ENCODE results near the gene DAAM1.

GRCh38 chr14:59228421-59228820, 40.0 kb downstream of the DAAM1 start:
- TF ChIP-seq, protein P1, sequence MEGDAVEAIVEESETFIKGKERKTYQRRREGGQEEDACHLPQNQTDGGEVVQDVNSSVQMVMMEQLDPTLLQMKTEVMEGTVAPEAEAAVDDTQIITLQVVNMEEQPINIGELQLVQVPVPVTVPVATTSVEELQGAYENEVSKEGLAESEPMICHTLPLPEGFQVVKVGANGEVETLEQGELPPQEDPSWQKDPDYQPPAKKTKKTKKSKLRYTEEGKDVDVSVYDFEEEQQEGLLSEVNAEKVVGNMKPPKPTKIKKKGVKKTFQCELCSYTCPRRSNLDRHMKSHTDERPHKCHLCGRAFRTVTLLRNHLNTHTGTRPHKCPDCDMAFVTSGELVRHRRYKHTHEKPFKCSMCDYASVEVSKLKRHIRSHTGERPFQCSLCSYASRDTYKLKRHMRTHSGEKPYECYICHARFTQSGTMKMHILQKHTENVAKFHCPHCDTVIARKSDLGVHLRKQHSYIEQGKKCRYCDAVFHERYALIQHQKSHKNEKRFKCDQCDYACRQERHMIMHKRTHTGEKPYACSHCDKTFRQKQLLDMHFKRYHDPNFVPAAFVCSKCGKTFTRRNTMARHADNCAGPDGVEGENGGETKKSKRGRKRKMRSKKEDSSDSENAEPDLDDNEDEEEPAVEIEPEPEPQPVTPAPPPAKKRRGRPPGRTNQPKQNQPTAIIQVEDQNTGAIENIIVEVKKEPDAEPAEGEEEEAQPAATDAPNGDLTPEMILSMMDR (conservative IDR thresholded peaks at IDR 0.05; ENCODE audit: low read length): no peak
- TF ChIP-seq EZH2phosphoT487 (IDR thresholded peaks at IDR 0.05; ENCODE audit: borderline replicate concordance): no peak
